ENCODE results near the gene TSEN15. TPM values are rescaled to one million over a fixed set of nuclear protein-coding genes. Genes with fewer than 3 reads are reported as not detected.

TSEN15 gene
- total and polyA plus RNA-seq, 9 of the 15 experiments (the other 6 are each of a cell fraction or from before 2014, with no cell fraction given) = 25.6 to 121 (median 91.3) TPM

DNA sequence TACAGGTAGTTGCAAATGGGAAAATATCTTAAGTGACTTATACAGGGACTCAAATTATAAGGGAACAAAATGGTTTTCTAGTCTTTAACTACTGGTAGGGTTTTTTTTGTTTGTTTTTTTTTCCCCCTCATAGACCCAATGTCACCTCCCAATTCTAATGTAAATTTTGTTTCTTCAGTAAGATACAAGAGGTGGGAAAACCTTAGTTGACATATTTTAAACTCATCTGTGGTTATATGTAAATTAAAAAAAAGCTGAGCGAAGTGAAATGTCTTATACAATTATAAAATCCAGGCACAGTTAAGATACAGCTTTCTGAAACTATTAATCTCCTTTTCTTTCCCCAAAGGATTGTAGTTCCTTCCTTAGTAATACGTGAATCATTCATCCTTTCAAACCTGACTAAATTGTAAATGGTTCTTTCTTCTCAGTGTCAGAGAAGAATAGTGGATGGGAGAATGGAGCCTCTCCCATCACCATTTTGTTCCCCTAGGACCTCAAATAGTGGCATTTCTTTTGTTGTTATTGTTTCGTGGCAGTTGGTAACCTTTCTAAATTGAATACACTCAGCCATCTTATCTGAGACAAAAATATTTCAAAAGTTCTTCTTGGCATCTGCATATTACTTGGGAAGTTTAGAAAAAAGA is 11.2 kb downstream of the TSEN15 start (continued):
- TF ChIP-seq CEBPG (CRISPR knock-in tag; IDR thresholded peaks at IDR 0.05) = no peak
- TF ChIP-seq CEBPG (tag; conservative IDR thresholded peaks at IDR 0.05 in 1 of 2, IDR thresholded peaks at IDR 0.05 in 1 of 2) = no peak
- TF ChIP-seq CBX3 (IDR thresholded peaks at IDR 0.05; ENCODE audit: borderline replicate concordance in 1 of 2, low read length in 2 of 2) = no peak
- TF ChIP-seq C11orf30 (IDR thresholded peaks at IDR 0.05; ENCODE audit: low read depth) = peak; percentile 56; the same call in 1 of the 2 replicates
- TF ChIP-seq, protein P1, sequence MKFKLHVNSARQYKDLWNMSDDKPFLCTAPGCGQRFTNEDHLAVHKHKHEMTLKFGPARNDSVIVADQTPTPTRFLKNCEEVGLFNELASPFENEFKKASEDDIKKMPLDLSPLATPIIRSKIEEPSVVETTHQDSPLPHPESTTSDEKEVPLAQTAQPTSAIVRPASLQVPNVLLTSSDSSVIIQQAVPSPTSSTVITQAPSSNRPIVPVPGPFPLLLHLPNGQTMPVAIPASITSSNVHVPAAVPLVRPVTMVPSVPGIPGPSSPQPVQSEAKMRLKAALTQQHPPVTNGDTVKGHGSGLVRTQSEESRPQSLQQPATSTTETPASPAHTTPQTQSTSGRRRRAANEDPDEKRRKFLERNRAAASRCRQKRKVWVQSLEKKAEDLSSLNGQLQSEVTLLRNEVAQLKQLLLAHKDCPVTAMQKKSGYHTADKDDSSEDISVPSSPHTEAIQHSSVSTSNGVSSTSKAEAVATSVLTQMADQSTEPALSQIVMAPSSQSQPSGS (CRISPR knock-in tag; IDR thresholded peaks at IDR 0.05) = no peak
- no peak for TF ChIP-seq CREBBP (IDR thresholded peaks at IDR 0.05; ENCODE audit: low read depth, low read length)
- no peak for TF ChIP-seq ZNF717 (CRISPR knock-in tag; IDR thresholded peaks at IDR 0.05)
- peak; percentile 66 for TF ChIP-seq ZNF316 (IDR thresholded peaks at IDR 0.05)
- no peak for TF ChIP-seq RBM25 (IDR thresholded peaks at IDR 0.05; ENCODE audit: low read depth, low read length, severe bottlenecking)
- no peak for TF ChIP-seq EGR1 (conservative IDR thresholded peaks at IDR 0.05)
- no peak for TF ChIP-seq ZNF274 (IDR thresholded peaks at IDR 0.05; ENCODE audit: borderline replicate concordance, low read depth, low read length)
- no peak for TF ChIP-seq XRCC3 (IDR thresholded peaks at IDR 0.05)
- TF ChIP-seq, protein P2, sequence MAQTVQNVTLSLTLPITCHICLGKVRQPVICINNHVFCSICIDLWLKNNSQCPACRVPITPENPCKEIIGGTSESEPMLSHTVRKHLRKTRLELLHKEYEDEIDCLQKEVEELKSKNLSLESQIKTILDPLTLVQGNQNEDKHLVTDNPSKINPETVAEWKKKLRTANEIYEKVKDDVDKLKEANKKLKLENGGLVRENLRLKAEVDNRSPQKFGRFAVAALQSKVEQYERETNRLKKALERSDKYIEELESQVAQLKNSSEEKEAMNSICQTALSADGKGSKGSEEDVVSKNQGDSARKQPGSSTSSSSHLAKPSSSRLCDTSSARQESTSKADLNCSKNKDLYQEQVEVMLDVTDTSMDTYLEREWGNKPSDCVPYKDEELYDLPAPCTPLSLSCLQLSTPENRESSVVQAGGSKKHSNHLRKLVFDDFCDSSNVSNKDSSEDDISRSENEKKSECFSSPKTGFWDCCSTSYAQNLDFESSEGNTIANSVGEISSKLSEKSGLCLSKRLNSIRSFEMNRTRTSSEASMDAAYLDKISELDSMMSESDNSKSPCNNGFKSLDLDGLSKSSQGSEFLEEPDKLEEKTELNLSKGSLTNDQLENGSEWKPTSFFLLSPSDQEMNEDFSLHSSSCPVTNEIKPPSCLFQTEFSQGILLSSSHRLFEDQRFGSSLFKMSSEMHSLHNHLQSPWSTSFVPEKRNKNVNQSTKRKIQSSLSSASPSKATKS (CRISPR knock-in tag; IDR thresholded peaks at IDR 0.05) = no peak
- TF ChIP-seq TEAD1 (CRISPR knock-in tag; IDR thresholded peaks at IDR 0.05) = no peak
- no peak for TF ChIP-seq BRF1 (IDR thresholded peaks at IDR 0.05; ENCODE audit: borderline replicate concordance, extremely low read depth, insufficient read length)
- TF ChIP-seq MAFG (tag; conservative IDR thresholded peaks at IDR 0.05) = 0 out of 2 replicates have a peak, but pooled peaks have one; percentile 10
- TF ChIP-seq RHOXF2B (CRISPR knock-in tag; conservative IDR thresholded peaks at IDR 0.05) = no peak

Measured in K562 (cell line).